Left ventricle myocardium inferior (tissue), 1 donor: ENCODE measurements around the gene CD276. TPM values are rescaled to one million over a fixed set of nuclear protein-coding genes. Genes with fewer than 3 reads are reported as not detected.

Experiments used
- DNase-seq: peaks from one replicate; pipeline ENCODE4 v3.0.0-alpha.2; 2020
- H3K27ac ChIP-seq: fragments of 200-600 bp; replicated peaks from 2 replicates; pipeline ENCODE4 v1.8.0; 2021
- H3K27me3 ChIP-seq: fragments of 200-600 bp; 2 replicates; pipeline ENCODE4 v1.8.0; 2021; ENCODE audit warnings: low read depth
- H3K36me3 ChIP-seq: fragments of 200-600 bp; 2 replicates; pipeline ENCODE4 v1.8.0; 2021
- H3K4me1 ChIP-seq: fragments of 200-600 bp; 2 replicates; pipeline ENCODE4 v1.8.0; 2021
- H3K4me3 ChIP-seq: fragments of 200-600 bp; 2 replicates; pipeline ENCODE4 v1.8.0; 2021; ENCODE audit warnings: mild to moderate bottlenecking, moderate library complexity
- H3K9me3 ChIP-seq: fragments of 200-600 bp; replicated peaks from 2 replicates; pipeline ENCODE4 v1.8.0; 2021
- intact Hi-C: fragments of 100-400 bp; cut with micrococcal nuclease; formaldehyde crosslinking; loops from one replicate; pipeline ENCODE4 v1.11.0; 2022
- total RNA-seq: library from RNA; stranded (reverse); fragmentation: NEBNext Ultra II Directional; extraction: Animal tissue kit (Norgen Biotek cat#: 25700); gene quantifications from one replicate; pipeline ENCODE4 v1.2.1, GENCODE V29; 2021
- TF ChIP-seq, protein P1 (sequence below): fragments of 200-600 bp; IDR thresholded peaks from 2 replicates; pipeline ENCODE4 v1.8.0; 2021; ENCODE audit warnings: antibody characterized with exemption, mild to moderate bottlenecking, borderline replicate concordance
- donor health status: DM: no; HTN: yes; CAD: no; lungs with severe emphysema.

CD276 gene
- total RNA-seq, 1 donor from 2014 or later, result 32.4 TPM

DNA sequence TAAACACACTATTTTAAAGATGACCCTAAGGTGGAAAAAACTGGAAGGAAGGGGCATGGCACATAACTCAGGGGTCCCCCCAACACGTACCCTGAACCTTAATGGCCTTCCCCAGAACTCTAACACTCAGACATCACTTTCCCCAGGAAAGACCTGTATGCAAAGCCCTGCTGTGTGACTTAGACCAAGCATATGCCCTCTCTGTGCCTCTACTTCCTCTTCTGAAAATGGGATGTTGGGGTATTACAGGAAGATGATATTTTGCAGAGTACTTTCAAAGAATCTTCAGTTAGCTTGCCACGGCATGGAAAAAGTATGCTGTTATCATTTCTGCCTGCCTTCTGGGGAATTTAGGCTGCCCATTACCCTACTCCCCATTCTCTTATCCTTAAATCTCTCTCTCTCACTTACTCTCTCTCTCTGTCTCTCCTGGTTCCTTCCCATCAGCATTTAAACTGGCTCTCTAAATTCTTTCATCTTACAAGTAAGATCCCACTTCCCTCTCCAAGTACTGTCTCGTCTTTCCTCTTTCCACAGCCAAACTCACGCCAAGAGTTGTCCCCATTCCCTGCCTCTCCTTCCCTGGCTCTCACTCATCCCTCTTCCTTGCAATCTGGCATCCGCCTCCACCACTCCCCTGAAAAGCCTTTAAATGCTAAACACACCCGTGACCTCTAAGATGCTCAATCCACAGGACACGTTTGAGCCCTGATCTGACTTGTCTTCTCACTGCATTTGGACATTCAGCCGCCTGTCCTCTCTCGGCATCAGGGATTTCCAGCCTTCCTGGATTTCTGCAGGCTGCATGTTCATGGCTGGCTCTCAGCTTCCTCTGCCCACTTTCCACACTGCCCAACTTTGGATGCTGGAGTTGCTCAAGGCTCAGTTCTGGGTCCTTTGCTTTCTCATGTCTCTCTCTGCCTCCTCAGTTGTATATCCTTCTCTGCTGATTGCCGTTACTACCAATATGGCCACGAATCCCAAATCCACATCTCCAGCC lies 76.4 kb downstream of the CD276 start:
- Histone ChIP-seq H3K4me1 (peaks cover 25% of the 10 kb centered on the region), H3K9me3 (no peaks in the 10 kb centered on the region), H3K27me3 (peaks cover 15% of the 10 kb centered on the region), H3K4me3 (no peak overlapping the region), H3K27ac (no peak overlapping the region), H3K36me3 (no peaks in the 10 kb centered on the region)
- no peak for DNase-seq
- intact Hi-C loops, result no loop called here
- TF ChIP-seq, protein P1, sequence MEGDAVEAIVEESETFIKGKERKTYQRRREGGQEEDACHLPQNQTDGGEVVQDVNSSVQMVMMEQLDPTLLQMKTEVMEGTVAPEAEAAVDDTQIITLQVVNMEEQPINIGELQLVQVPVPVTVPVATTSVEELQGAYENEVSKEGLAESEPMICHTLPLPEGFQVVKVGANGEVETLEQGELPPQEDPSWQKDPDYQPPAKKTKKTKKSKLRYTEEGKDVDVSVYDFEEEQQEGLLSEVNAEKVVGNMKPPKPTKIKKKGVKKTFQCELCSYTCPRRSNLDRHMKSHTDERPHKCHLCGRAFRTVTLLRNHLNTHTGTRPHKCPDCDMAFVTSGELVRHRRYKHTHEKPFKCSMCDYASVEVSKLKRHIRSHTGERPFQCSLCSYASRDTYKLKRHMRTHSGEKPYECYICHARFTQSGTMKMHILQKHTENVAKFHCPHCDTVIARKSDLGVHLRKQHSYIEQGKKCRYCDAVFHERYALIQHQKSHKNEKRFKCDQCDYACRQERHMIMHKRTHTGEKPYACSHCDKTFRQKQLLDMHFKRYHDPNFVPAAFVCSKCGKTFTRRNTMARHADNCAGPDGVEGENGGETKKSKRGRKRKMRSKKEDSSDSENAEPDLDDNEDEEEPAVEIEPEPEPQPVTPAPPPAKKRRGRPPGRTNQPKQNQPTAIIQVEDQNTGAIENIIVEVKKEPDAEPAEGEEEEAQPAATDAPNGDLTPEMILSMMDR, result no peak

DNA sequence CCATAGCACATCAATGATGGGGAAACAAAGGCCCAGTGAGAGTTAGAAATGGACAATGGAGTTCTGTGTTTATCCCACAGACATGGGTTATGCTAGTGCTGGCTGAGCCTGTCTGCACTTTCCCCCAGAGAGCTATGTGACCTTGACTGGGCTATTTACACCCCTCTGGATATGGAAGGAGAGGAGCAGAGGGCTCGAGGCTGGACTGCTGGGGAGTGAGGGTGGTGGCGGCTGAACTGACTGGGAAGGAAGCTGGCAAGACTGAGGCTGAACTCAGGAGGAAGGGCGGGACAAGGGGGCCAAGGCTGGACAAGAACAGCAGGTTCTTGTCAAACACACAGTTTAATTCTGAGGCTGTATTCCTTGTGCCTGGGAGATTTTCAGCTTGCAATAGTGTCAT lies 79.7 kb downstream of the CD276 start:
- intact Hi-C loops, result no loop called here
- H3K36me3 ChIP-seq, result no peaks in the 10 kb centered on the region
- no peaks in the 10 kb centered on the region for H3K9me3 ChIP-seq
- H3K4me3 ChIP-seq, result no peak overlapping the region
- H3K4me1 ChIP-seq, result peaks cover 15% of the 10 kb centered on the region
- peaks cover 4% of the 10 kb centered on the region for H3K27me3 ChIP-seq
- TF ChIP-seq, protein P1, result no peak
- H3K27ac ChIP-seq, result peak overlapping the region; percentile 27
- peak; percentile 40 for DNase-seq

Other genes with a start within 250 kb of the CD276 start
- gene REC114, start 241.2 kb upstream of the CD276 start, total RNA-seq, result 1.4 TPM
- gene NPTN, start 51.0 kb upstream of the CD276 start, total RNA-seq, result 227 TPM
- 121 TPM for gene INSYN1, start 69.0 kb downstream of the CD276 start, total RNA-seq
- gene TBC1D21, start 189.2 kb downstream of the CD276 start, total RNA-seq, result not detected
- 31.9 TPM for gene LOXL1, start 242.1 kb downstream of the CD276 start, total RNA-seq